Activated naive CD8-positive, alpha-beta T cell treated with anti-CD3 and anti-CD28 coated beads, Interleukin-2, amount 10 ng/mL, durations not matched to agents 7 days and 5 days (primary cell): ENCODE measurements around the gene AP3B1. TPM values are rescaled to one million over a fixed set of nuclear protein-coding genes. Genes with fewer than 3 reads are reported as not detected.

ENCODE experiments used
- ATAC-seq: fragments of 150-1000 bp; cut with Tn5 transposase; one replicate; pipeline ENCODE4 v1.10.0; 2021; ENCODE audit warnings: low read depth, moderate library complexity
- POLR2A ChIA-PET: fragments of 350-600 bp; sonication (Branson Sonifier 250); formaldehyde crosslinking; loops from one replicate; lab custom pipeline; 2021; ENCODE audit warnings: antibody characterized with exemption; lab: Charles Lee
- DNase-seq: peaks from one replicate; pipeline ENCODE4 v3.0.0; 2021
- H3K27ac Mint-ChIP-seq: one replicate; pipeline ENCODE4 v1.8.0; 2022; ENCODE audit warnings: mild to moderate bottlenecking, mixed read lengths
- H3K27me3 Mint-ChIP-seq: one replicate; pipeline ENCODE4 v1.8.0; 2022; ENCODE audit warnings: mild to moderate bottlenecking, moderate library complexity, mixed read lengths
- H3K36me3 Mint-ChIP-seq: one replicate; pipeline ENCODE4 v1.8.0; 2021; ENCODE audit warnings: mild to moderate bottlenecking, mixed read lengths
- H3K4me1 Mint-ChIP-seq: one replicate; pipeline ENCODE4 v1.8.0; 2021; ENCODE audit warnings: mixed read lengths
- H3K4me3 Mint-ChIP-seq: one replicate; pipeline ENCODE4 v1.8.0; 2022; ENCODE audit warnings: mild to moderate bottlenecking, moderate library complexity, mixed read lengths
- H3K9me3 Mint-ChIP-seq: one replicate; pipeline ENCODE4 v1.8.0; 2021; ENCODE audit warnings: mixed read lengths
- total RNA-seq, 2 experiments: library from RNA; stranded (reverse); gene quantifications; one replicate each; pipeline ENCODE4 v1.2.3, GENCODE V29; 2021

Gene AP3B1
- total RNA-seq, 2 experiments from 2014 or later: 39.0 to 41.4 TPM

DNA sequence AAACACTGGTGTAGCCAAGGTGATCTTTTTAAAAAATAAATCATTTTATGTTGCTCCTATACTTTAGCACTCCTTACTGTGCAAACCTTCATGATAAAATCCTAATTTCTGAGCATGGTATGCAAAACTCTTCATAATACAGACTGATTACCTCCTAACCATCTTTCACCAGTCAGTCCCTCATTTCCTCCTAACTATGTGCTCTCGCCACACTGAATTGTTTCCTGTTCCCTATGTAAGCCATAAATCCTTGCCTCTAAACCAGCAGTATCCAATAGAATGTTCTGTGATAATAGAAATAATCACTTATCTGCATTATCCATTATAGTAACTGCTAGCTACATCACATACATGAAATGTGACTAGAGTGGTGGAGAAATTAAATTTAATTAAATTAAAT is 10.7 kb downstream of the AP3B1 start:
- ATAC-seq (no peak), DNase-seq (no peak)
- Mint-ChIP-seq H3K27ac (no peak overlapping the region), H3K27me3 (no peaks in the 10 kb centered on the region), H3K4me3 (no peak overlapping the region), H3K36me3 (peaks cover 22% of the 10 kb centered on the region), H3K9me3 (no peaks in the 10 kb centered on the region), H3K4me1 (peaks cover 22% of the 10 kb centered on the region)
- POLR2A ChIA-PET: no interaction called here

DNA sequence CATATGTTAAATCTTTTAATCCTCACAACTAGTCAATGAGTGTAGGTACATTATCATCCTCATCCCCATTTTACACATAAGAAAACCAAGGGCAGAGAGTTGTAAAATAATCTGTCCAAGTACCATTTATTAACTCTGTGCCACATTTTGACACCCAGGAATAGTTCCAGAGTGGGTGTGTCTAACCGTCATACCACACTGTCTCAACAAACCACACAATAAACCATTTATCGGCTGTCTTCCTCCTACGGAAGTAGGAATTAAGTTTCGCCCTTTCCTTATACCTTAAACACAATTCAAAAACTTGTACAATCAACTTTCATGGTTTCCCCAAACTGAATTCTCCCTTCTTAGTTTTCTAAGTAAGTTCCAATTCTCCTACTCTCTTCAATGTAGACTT is 11.4 kb downstream of the AP3B1 start:
- POLR2A ChIA-PET: interaction anchor here (0.6 kb wide), 2 partner anchors 10 to 41 kb away, joined by 3 read pairs; no protein-coding TSS in a partner anchor
- Mint-ChIP-seq H3K36me3 (peaks cover 22% of the 10 kb centered on the region), H3K27ac (no peak overlapping the region), H3K27me3 (no peaks in the 10 kb centered on the region), H3K4me1 (peaks cover 22% of the 10 kb centered on the region), H3K9me3 (no peaks in the 10 kb centered on the region), H3K4me3 (no peak overlapping the region)
- ATAC-seq (no peak), DNase-seq (no peak)

DNA sequence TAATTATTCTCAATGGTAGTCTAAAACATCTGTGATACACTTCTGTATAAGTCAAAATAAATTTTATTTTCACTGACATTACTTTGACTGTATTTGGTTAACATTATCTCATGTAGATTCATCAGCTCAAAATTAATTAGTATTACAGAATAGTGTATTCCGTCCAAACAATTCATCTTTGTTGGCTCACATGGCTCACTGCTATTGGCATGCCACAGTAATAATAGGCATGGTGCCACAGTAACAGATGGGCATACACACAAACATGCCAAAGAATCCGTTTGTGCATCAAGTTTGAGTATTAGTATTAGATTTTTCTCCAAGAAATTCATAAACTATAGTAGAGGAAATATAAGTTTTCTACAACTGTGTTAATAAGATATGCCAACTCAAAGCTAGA is 14.2 kb downstream of the AP3B1 start:
- H3K36me3 Mint-ChIP-seq: peaks cover 18% of the 10 kb centered on the region
- H3K4me1 Mint-ChIP-seq: peaks cover 13% of the 10 kb centered on the region
- POLR2A ChIA-PET: no interaction called here
- H3K4me3 Mint-ChIP-seq: no peak overlapping the region
- H3K27ac Mint-ChIP-seq: no peak overlapping the region
- DNase-seq (no peak), ATAC-seq (no peak)
- no peaks in the 10 kb centered on the region for H3K27me3 Mint-ChIP-seq
- H3K9me3 Mint-ChIP-seq: no peaks in the 10 kb centered on the region

DNA sequence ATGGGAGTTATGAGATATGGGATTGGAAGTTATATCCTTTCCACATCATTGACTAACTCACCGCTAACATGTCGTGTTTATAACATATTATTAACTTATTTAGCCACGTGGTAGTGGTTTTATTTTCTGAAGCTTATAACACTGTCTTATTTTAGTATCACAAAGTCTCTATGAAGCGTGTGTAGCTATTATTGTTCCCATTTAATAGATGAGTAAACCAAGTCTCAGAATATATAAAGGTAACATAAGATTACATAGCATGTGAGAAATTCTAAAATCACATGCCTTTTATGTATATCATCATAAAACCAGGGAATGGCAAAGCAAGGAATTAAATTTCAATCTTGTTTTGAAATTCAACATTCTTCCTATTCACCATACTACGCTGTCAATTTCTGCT is 15.3 kb downstream of the AP3B1 start:
- Mint-ChIP-seq H3K36me3 (peaks cover 18% of the 10 kb centered on the region), H3K4me1 (peaks cover 9% of the 10 kb centered on the region), H3K4me3 (no peak overlapping the region), H3K9me3 (no peaks in the 10 kb centered on the region), H3K27me3 (no peaks in the 10 kb centered on the region), H3K27ac (no peak overlapping the region)
- POLR2A ChIA-PET: no interaction called here
- ATAC-seq: no peak
- no peak for DNase-seq

DNA sequence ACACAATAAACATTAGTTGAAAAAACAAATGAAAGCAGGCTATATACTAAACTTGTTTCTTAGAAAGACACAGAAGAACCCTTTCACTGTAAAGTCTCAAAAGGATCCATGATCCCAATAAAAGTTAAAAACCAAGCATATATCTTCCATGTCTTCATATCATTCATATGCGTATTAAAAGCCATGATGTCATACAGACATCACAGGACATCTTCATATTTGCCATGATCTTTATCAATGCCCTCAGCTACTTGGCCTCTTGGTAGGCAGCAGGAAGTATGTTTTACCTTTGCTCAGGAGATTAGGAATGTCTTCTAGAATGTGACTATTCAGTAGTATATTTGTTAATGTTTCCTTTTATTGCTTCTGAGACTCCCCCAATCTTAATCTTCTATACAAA is 16.8 kb downstream of the AP3B1 start:
- H3K27ac Mint-ChIP-seq: no peak overlapping the region
- DNase-seq: no peak

DNA sequence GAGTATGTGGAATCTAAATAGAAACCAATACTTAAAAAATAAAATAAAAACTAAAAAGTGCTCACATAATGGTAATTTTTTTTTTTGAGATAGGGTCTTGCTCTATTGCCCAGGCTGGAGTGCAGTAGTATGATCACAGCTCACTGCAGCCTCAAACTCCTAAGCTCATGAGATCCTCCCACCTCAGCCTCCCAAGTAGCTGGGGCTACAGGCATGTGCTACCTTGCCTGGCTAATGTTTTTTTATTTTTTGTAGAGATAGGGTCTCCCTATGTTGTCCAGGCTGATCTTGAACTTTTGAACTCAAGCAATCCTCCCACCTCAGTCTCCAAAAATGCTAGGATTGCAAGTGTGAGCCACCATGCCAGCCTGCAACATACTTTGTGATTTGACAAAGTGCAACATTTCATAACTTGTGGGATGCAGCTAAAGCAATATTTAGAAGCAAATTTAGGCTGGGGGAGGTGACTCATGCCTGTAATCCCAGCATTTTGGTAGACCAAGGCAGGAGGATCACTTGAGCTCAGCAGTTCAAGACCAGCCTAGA is 18.4 kb downstream of the AP3B1 start:
- Mint-ChIP-seq H3K4me1 (peaks cover 5% of the 10 kb centered on the region), H3K9me3 (no peaks in the 10 kb centered on the region), H3K27ac (no peak overlapping the region), H3K27me3 (no peaks in the 10 kb centered on the region), H3K4me3 (no peak overlapping the region), H3K36me3 (peaks cover 16% of the 10 kb centered on the region)
- DNase-seq (no peak), ATAC-seq (no peak)
- POLR2A ChIA-PET: no interaction called here

More for the DNA sequence above, 16.8 kb downstream of the AP3B1 start:
- ATAC-seq: no peak
- Mint-ChIP-seq H3K4me1 (peaks cover 8% of the 10 kb centered on the region), H3K36me3 (peaks cover 15% of the 10 kb centered on the region), H3K4me3 (no peak overlapping the region), H3K9me3 (no peaks in the 10 kb centered on the region), H3K27me3 (no peaks in the 10 kb centered on the region)
- POLR2A ChIA-PET: no interaction called here

DNA sequence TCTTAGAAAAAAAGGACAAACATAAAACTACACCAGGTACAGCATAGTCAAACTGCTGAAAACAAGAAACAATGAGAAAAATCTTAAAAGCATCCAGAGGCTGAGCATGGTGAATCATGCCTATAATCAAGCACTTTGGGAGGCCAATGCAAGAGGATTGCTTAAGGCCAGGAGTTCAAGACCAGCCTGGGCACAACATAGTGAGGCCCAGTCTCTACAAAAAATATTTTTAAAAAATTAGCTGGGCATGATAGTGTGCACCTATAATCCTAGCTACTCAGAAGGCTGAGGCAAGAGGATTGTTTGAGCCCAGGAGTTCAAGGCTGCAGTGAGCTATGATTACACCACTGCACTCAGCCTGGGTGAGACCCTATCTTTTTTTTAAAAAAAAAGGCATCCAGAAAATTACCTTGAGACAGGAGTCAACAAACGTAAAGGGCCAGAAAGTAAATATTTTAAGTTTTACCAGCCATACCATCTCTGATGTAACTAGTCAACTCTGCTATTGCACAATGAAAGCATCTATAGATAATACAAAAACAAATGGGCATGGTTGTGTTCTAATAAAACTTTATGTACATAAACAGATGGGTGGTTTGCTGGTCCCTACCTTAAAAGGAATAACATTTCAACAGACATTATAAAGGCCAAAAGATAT is 19.8 kb downstream of the AP3B1 start:
- ATAC-seq: no peak
- DNase-seq: no peak
- H3K4me3 Mint-ChIP-seq: no peak overlapping the region
- POLR2A ChIA-PET: no interaction called here
- peaks cover 16% of the 10 kb centered on the region for H3K36me3 Mint-ChIP-seq
- H3K9me3 Mint-ChIP-seq: no peaks in the 10 kb centered on the region
- no peaks in the 10 kb centered on the region for H3K27me3 Mint-ChIP-seq
- no peak overlapping the region for H3K27ac Mint-ChIP-seq
- H3K4me1 Mint-ChIP-seq: peaks cover 7% of the 10 kb centered on the region

DNA sequence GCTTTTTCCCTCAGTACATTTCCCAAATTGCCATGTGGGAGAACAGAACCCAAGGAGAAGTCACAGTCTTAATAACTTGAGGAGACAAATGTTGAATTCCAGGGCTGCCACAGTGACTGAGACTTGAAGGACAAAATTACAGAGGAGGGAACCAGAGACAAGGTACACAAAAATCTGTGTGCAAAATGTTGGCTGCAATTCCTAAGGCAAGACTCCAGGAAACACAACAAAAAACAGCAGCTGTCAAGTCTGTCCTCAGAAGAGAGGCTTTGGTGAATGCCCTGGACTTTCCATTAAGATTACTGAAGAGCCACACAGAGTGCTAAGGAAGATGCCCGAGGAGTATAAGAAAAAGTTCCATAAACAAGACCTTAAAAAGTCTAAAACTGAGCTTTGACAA is 21.1 kb downstream of the AP3B1 start:
- Mint-ChIP-seq H3K27me3 (no peaks in the 10 kb centered on the region), H3K4me3 (no peak overlapping the region), H3K9me3 (no peaks in the 10 kb centered on the region), H3K36me3 (peaks cover 16% of the 10 kb centered on the region), H3K4me1 (peaks cover 9% of the 10 kb centered on the region), H3K27ac (no peak overlapping the region)
- DNase-seq (no peak), ATAC-seq (no peak)
- POLR2A ChIA-PET: interaction anchor here (0.7 kb wide), 2 partner anchors 9 to 1927 kb away, joined by 3 to 4 read pairs; no protein-coding TSS in a partner anchor

DNA sequence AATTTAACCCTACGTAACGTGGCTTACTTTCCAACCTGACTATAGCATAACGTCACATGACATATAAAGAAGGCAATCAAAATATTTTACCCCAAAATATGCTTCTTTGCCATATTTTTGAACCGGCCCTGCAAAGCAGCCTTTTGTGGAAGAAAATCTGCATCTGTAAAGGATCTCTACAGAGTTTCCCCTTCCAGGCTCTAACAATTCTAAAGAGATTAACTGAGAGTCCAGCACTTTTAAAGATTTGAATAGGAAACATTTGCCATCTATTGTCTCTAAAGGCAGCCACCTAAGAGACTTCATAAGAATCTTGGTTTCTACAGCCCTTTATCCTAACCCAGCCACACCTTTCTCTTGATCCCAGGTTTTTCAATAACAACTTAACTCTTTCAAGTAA is 22.7 kb downstream of the AP3B1 start:
- no peak overlapping the region for H3K27ac Mint-ChIP-seq
- H3K4me1 Mint-ChIP-seq: peaks cover 6% of the 10 kb centered on the region
- H3K36me3 Mint-ChIP-seq: peaks cover 13% of the 10 kb centered on the region

DNA sequence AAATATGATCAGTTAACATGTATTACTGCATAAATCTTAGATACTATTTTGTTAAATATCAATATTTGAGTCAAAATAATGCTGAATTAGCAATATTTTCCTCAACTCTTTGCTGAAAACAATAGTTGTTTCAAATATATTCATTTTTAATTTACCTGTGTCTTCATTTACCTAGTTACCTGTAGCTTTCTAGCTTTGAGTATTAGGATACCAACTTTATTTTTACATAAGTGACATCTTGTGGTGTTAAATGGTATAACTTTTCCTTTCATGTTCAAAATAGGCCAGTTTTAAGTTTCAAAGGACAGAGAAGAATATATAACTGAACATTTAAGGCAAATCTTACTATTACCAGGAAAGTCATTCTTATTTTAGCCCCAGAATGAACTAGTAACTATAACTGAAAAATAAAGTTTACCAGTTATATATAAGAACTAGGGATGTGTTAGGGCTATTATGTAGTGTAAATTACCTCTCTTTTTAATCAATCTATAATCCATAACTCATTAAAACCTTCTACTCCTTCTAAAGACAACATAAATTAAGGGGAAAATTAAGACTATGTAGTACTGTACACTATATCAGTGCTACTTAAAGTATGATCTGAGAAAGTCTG is 25.3 kb downstream of the AP3B1 start:
- peaks cover 18% of the 10 kb centered on the region for H3K36me3 Mint-ChIP-seq
- POLR2A ChIA-PET: no interaction called here
- DNase-seq: no peak
- H3K4me3 Mint-ChIP-seq: no peak overlapping the region
- H3K27ac Mint-ChIP-seq: no peak overlapping the region
- no peaks in the 10 kb centered on the region for H3K27me3 Mint-ChIP-seq
- ATAC-seq: no peak
- H3K9me3 Mint-ChIP-seq: no peaks in the 10 kb centered on the region
- H3K4me1 Mint-ChIP-seq: peaks cover 6% of the 10 kb centered on the region

More for the DNA sequence above, 22.7 kb downstream of the AP3B1 start:
- H3K27me3 Mint-ChIP-seq: no peaks in the 10 kb centered on the region
- POLR2A ChIA-PET: no interaction called here
- H3K9me3 Mint-ChIP-seq: no peaks in the 10 kb centered on the region
- no peak for ATAC-seq
- DNase-seq: no peak
- no peak overlapping the region for H3K4me3 Mint-ChIP-seq

DNA sequence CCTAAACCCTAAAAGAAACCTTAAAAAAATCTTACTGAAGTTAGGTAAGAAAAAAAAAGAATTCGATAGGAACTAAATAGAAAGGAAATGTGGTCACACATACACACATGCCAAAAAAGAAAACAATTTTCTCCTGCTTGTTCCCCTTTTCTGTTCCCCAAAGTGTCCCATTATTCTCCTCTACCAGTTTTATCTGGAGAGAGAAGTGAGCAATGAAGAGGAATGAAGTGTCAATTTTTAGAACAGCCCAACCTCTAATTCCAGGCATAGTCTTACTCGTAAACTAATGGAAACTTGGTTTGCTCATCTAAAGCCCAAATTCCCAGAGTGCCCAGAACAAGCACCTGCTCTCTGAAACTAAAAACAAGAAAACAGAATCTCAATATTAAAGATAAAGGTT is 26.1 kb downstream of the AP3B1 start:
- Mint-ChIP-seq H3K9me3 (no peaks in the 10 kb centered on the region), H3K4me3 (no peak overlapping the region), H3K36me3 (peaks cover 22% of the 10 kb centered on the region), H3K4me1 (peaks cover 6% of the 10 kb centered on the region), H3K27me3 (no peaks in the 10 kb centered on the region), H3K27ac (no peak overlapping the region)
- DNase-seq (no peak), ATAC-seq (no peak)
- POLR2A ChIA-PET: no interaction called here

DNA sequence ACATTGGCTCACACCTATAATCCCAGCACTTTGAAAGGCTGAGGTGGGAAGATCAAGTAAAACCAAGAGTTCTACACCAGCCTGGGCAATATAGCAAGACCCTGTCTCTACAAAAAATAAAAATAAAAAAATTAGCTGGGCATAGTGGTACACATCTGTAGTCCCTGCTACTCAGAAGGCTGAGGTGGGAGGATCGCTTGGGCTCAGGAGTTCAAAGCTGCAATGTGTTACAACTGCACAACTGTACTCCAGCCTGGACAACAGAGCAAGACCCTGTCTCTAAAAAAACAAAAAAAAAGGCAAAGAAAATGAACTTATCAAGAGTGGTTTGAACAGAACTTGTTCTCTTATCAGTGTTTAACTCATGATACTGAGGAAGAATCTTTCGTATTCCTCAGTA is 29.3 kb downstream of the AP3B1 start:
- POLR2A ChIA-PET: no interaction called here
- peaks cover 4% of the 10 kb centered on the region for H3K4me1 Mint-ChIP-seq

DNA sequence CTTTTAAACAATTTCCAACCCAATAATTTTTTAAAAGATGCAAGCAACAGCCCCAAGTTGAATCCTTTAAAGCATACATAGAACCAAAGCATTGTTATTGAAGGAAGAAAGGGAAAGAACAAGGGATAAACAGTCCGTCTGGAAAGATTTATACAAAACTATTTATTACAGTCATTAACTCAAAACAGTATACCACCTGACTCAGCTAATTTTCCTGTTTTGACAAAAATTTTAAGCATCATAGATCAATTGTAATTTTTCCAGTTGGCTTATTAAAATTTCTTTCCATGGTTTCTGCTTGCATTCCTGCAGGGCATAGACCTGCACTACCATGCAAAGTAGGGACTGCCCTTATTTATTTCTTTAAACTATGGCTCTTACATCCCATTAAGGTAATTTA is 29.9 kb downstream of the AP3B1 start:
- POLR2A ChIA-PET: no interaction called here

More for the DNA sequence above, 29.3 kb downstream of the AP3B1 start:
- no peaks in the 10 kb centered on the region for H3K27me3 Mint-ChIP-seq
- no peak overlapping the region for H3K4me3 Mint-ChIP-seq
- H3K9me3 Mint-ChIP-seq: peaks cover 2% of the 10 kb centered on the region
- DNase-seq (no peak), ATAC-seq (no peak)
- H3K36me3 Mint-ChIP-seq: peaks cover 33% of the 10 kb centered on the region
- H3K27ac Mint-ChIP-seq: no peak overlapping the region

DNA sequence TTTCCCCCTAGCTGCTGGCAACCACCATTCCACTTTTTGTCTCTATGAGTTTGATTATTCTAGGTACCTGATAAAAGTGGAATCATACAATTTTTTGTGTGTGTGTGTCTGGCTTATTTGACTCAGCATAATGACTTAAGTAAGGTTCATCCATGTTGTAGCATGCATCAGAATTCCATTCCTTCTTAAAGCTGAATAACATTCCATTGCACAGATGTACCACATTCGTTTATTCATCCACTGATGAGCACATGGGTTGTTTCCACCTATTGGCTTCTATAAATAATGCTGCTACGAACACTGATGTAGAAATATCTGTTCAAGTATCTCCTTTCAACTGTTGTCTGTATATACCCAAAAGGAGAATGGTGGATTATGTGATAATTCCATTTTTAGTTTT is 33.7 kb downstream of the AP3B1 start:
- DNase-seq (no peak), ATAC-seq (no peak)
- Mint-ChIP-seq H3K27ac (no peak overlapping the region), H3K36me3 (peaks cover 60% of the 10 kb centered on the region), H3K9me3 (peaks cover 4% of the 10 kb centered on the region), H3K4me3 (no peak overlapping the region), H3K27me3 (no peaks in the 10 kb centered on the region), H3K4me1 (no peaks in the 10 kb centered on the region)
- POLR2A ChIA-PET: no interaction called here

More for the DNA sequence above, 29.9 kb downstream of the AP3B1 start:
- Mint-ChIP-seq H3K4me3 (no peak overlapping the region), H3K36me3 (peaks cover 33% of the 10 kb centered on the region), H3K9me3 (peaks cover 2% of the 10 kb centered on the region), H3K27ac (no peak overlapping the region), H3K27me3 (no peaks in the 10 kb centered on the region), H3K4me1 (peaks cover 4% of the 10 kb centered on the region)
- no peak for DNase-seq
- ATAC-seq: no peak
